Common myeloid progenitor, CD34-positive (primary cell): ENCODE results near the gene OR2AG2.
A peak's percentile ranks its signal among the peaks of the same experiment; 100 is the strongest.

ENCODE experiments used
- CTCF ChIA-PET: fragments of 350-600 bp; sonication (Branson Sonifier 250); formaldehyde crosslinking; loops from one replicate; lab custom pipeline; 2021; ENCODE audit warnings: antibody characterized with exemption; lab: Charles Lee
- POLR2A ChIA-PET: fragments of 350-600 bp; sonication (Branson Sonifier 250); formaldehyde crosslinking; loops from one replicate; lab custom pipeline; 2021; ENCODE audit warnings: antibody characterized with exemption; lab: Charles Lee
- DNase-seq, 3 donors: peaks; one replicate each; pipeline versions ENCODE4 v3.0.0 to v3.0.0-alpha.2; 2013
- H3K27ac ChIP-seq, 2 experiments: 1 replicate in 1 of 2; 2 replicates in 1 of 2; pipeline ENCODE4 v1.7.0; 2013; ENCODE audit warnings: inconsistent platforms in 2 of 2, low read length in 2 of 2, mild to moderate bottlenecking in 2 of 2, low read depth in 1 of 2, moderate library complexity in 1 of 2; ENCODE audit not compliant: severe bottlenecking in 2 of 2, insufficient read depth in 1 of 2, poor library complexity in 1 of 2
- H3K27me3 ChIP-seq, 5 experiments: replicated peaks in 2 of 5; 1 replicate in 3 of 5; 2 replicates in 2 of 5; pipeline versions ENCODE4 v1.6.1 to v1.7.0; 2013; ENCODE audit warnings: low read length in 4 of 5, mild to moderate bottlenecking in 2 of 5, moderate library complexity in 2 of 5, inconsistent platforms in 1 of 5; ENCODE audit not compliant: insufficient read depth in 5 of 5, control insufficient read depth in 4 of 5
- H3K36me3 ChIP-seq, 4 experiments: 1 replicate in 2 of 4; 2 replicates in 2 of 4; pipeline versions ENCODE4 v1.6.1 to v1.7.0; 2013; ENCODE audit warnings: low read length in 3 of 4, control low read depth in 1 of 4, mild to moderate bottlenecking in 1 of 4; ENCODE audit not compliant: control insufficient read depth in 4 of 4, insufficient read depth in 4 of 4
- H3K4me1 ChIP-seq, 4 experiments: 1 replicate in 3 of 4; 2 replicates in 1 of 4; pipeline versions ENCODE4 v1.6.1 to v1.7.1; 2013; ENCODE audit warnings: low read length in 3 of 4, mild to moderate bottlenecking in 3 of 4, control low read depth in 1 of 4, inconsistent platforms in 1 of 4, moderate library complexity in 1 of 4; ENCODE audit not compliant: control insufficient read depth in 4 of 4, insufficient read depth in 4 of 4; ENCODE audit errors: control extremely low read depth in 1 of 4
- H3K4me3 ChIP-seq, 7 experiments: 1 replicate in 4 of 7; 2 replicates in 3 of 7; pipeline versions ENCODE4 v1.5.1 to v1.7.0; 2013; ENCODE audit warnings: mild to moderate bottlenecking in 7 of 7, low read length in 6 of 7, moderate library complexity in 6 of 7, inconsistent platforms in 2 of 7, low read depth in 2 of 7, control low read depth in 1 of 7; ENCODE audit not compliant: insufficient read depth in 4 of 7, control insufficient read depth in 1 of 7; ENCODE audit errors: extremely low read depth in 1 of 7
- H3K9me3 ChIP-seq, 5 experiments: 1 replicate in 4 of 5; 2 replicates in 1 of 5; pipeline versions ENCODE4 v1.6.1 to v1.7.1; 2013; ENCODE audit warnings: low read length in 4 of 5, mild to moderate bottlenecking in 2 of 5, inconsistent platforms in 1 of 5, low read depth in 1 of 5, moderate library complexity in 1 of 5; ENCODE audit not compliant: control insufficient read depth in 4 of 5, insufficient read depth in 2 of 5; ENCODE audit errors: control extremely low read depth in 1 of 5
- WGBS: methylation state at CpG from one replicate; pipeline ENCODE4 v1.1.5; 2013; ENCODE audit not compliant: insufficient coverage; 5-methylcytosine and 5-hydroxymethylcytosine counted together

The OR2AG2 gene

GRCh38 chr11:6755953-6756347 is 15.8 kb downstream of the OR2AG2 start:
- ChIA-PET CTCF (interaction anchor here (0.7 to 8.7 kb wide), 13 partner anchors 10 to 224 kb away, joined by 3 to 273 read pairs (median 3); partner anchors contain the start of gene MRPL17), POLR2A (no interaction called here)
- no peak overlapping the region for H3K27ac ChIP-seq

GRCh38 chr11:6755303-6755952 is 16.3 kb downstream of the OR2AG2 start:
- peaks cover 0 to 3% (median 0%) of the 10 kb centered on the region in 5 experiments for H3K9me3 ChIP-seq
- POLR2A ChIA-PET = no interaction called here
- no peak overlapping the region for H3K27ac ChIP-seq
- no peaks in the 10 kb centered on the region for H3K27me3 ChIP-seq
- peak in 2 of 3 donors; percentile 43 to 47 for DNase-seq
- no peak overlapping the region for H3K4me3 ChIP-seq
- WGBS = 13% methylated on average over 4 of the region's 5 CpGs
- no peaks in the 10 kb centered on the region for H3K4me1 ChIP-seq
- CTCF ChIA-PET = interaction anchor here (0.7 to 8.7 kb wide), 17 partner anchors 10 to 376 kb away, joined by 3 to 273 read pairs (median 3); partner anchors contain the start of genes MRPL17 and OR2AG2
- no peaks in the 10 kb centered on the region for H3K36me3 ChIP-seq

More at GRCh38 chr11:6755953-6756347, 15.8 kb downstream of the OR2AG2 start:
- H3K4me1 ChIP-seq = no peaks in the 10 kb centered on the region
- H3K27me3 ChIP-seq = no peaks in the 10 kb centered on the region
- no peak for DNase-seq
- H3K4me3 ChIP-seq = no peak overlapping the region
- WGBS = 100% methylated on average over 1 of the region's 1 CpG
- peaks cover 0 to 3% (median 0%) of the 10 kb centered on the region in 5 experiments for H3K9me3 ChIP-seq
- no peaks in the 10 kb centered on the region for H3K36me3 ChIP-seq

- H3K4me3 ChIP-seq = peak overlapping the region in 2 of 7 experiments; percentile 57 to 61
Measured at GRCh38 chr11:6747097-6747668, 24.6 kb downstream of the OR2AG2 start.

GRCh38 chr11:6746626-6747025 is 25.1 kb downstream of the OR2AG2 start:
- DNase-seq = no peak
- Histone ChIP-seq H3K27ac (peak overlapping the region; percentile 53 to 82), H3K27me3 (no peaks in the 10 kb centered on the region), H3K4me3 (peak overlapping the region in 6 of 7 experiments; percentile 44 to 67 (median 59)), H3K9me3 (peaks cover 0 to 3% (median 0%) of the 10 kb centered on the region in 5 experiments), H3K36me3 (no peaks in the 10 kb centered on the region), H3K4me1 (peaks cover 27 to 55% (median 36%) of the 10 kb centered on the region in 4 experiments)
- ChIA-PET CTCF (interaction anchor here (1.3 to 14.8 kb wide), 6 partner anchors 8 to 42 kb away, joined by 3 to 273 read pairs (median 7); no protein-coding TSS in a partner anchor), POLR2A (no interaction called here)
- no CpG with 5 or more reads among the region's 1 CpG for WGBS

More at GRCh38 chr11:6747097-6747668, 24.6 kb downstream of the OR2AG2 start:
- H3K36me3 ChIP-seq = no peaks in the 10 kb centered on the region
- 0% methylated on average over 3 of the region's 3 CpGs for WGBS
- ChIA-PET CTCF (interaction anchor here (0.7 to 14.8 kb wide), 6 partner anchors 8 to 43 kb away, joined by 4 to 273 read pairs (median 7); no protein-coding TSS in a partner anchor), POLR2A (no interaction called here)
- no peaks in the 10 kb centered on the region for H3K27me3 ChIP-seq
- peak; percentile 30 to 64 (median 50) for DNase-seq
- peak overlapping the region; percentile 53 to 82 for H3K27ac ChIP-seq
- peaks cover 27 to 50% (median 32%) of the 10 kb centered on the region in 4 experiments for H3K4me1 ChIP-seq
- peaks cover 0 to 3% (median 0%) of the 10 kb centered on the region in 5 experiments for H3K9me3 ChIP-seq

GRCh38 chr11:6746086-6746618 is 25.6 kb downstream of the OR2AG2 start:
- Histone ChIP-seq H3K27ac (peak overlapping the region; percentile 53 to 82), H3K9me3 (peaks cover 0 to 2% (median 0%) of the 10 kb centered on the region in 5 experiments), H3K4me1 (peaks cover 27 to 55% (median 36%) of the 10 kb centered on the region in 4 experiments), H3K36me3 (no peaks in the 10 kb centered on the region), H3K27me3 (no peaks in the 10 kb centered on the region), H3K4me3 (peak overlapping the region in 6 of 7 experiments; percentile 44 to 67 (median 59))
- peak; percentile 64 to 84 (median 76) for DNase-seq
- 0% methylated on average over 4 of the region's 5 CpGs for WGBS
- POLR2A ChIA-PET = interaction anchor here (0.5 kb wide), 1 partner anchor 112 kb away, joined by 3 read pairs; no protein-coding TSS in a partner anchor
- CTCF ChIA-PET = interaction anchor here (1.0 to 14.8 kb wide), 8 partner anchors 8 to 50 kb away, joined by 3 to 273 read pairs (median 5); no protein-coding TSS in a partner anchor

GRCh38 chr11:6745465-6746015 is 26.2 kb downstream of the OR2AG2 start:
- peak overlapping the region in 6 of 7 experiments; percentile 44 to 67 (median 59) for H3K4me3 ChIP-seq
- no peaks in the 10 kb centered on the region for H3K9me3 ChIP-seq
- no peaks in the 10 kb centered on the region for H3K36me3 ChIP-seq
- H3K27ac ChIP-seq = peak overlapping the region; percentile 53 to 82
- WGBS = 6% methylated on average over 2 of the region's 2 CpGs
- peaks cover 27 to 55% (median 36%) of the 10 kb centered on the region in 4 experiments for H3K4me1 ChIP-seq
- ChIA-PET CTCF (interaction anchor here (1.0 to 14.8 kb wide), 6 partner anchors 9 to 49 kb away, joined by 3 to 273 read pairs (median 6); no protein-coding TSS in a partner anchor), POLR2A (interaction anchor here (0.6 kb wide), 1 partner anchor 319 kb away, joined by 4 read pairs; no protein-coding TSS in a partner anchor)
- no peaks in the 10 kb centered on the region for H3K27me3 ChIP-seq
- peak in 1 of 3 donors; percentile 31 for DNase-seq
